Lower leg skin (tissue), 3 donors: ENCODE measurements around the gene EIF4B.

ENCODE experiments used
- CTCF ChIP-seq, 3 donors: fragments of 450-650 bp; IDR thresholded peaks; one replicate each; pipeline ENCODE4 v1.5.1; 2016; ENCODE audit warnings: antibody characterized with exemption in 3 of 3, mild to moderate bottlenecking in 3 of 3, moderate library complexity in 2 of 3
- POLR2A ChIP-seq, 2 donors: fragments of 450-650 bp; IDR thresholded peaks; one replicate each; pipeline ENCODE4 v1.6.1; 2016 to 2017; ENCODE audit warnings: antibody characterized with exemption in 2 of 2, mild to moderate bottlenecking in 1 of 2, moderate library complexity in 1 of 2

GRCh38 chr12:53058674-53059433 is 52.6 kb downstream of the EIF4B start:
- TF ChIP-seq POLR2A (IDR thresholded peaks at IDR 0.05) (no peak), CTCF (IDR thresholded peaks at IDR 0.05) (no peak)
